H1 (cell line): ENCODE data around the gene ZNF8.

ENCODE experiments used
- BCL11A ChIP-seq, 2 experiments: IDR thresholded peaks; one replicate each; pipeline ENCODE4 v1.6.1; 2011; ENCODE audit warnings: low read depth in 2 of 2, low read length in 2 of 2, mild to moderate bottlenecking in 2 of 2
- CBX8 ChIP-seq: fragments of 300-800, 300-1000 bp; sonication (generic); IDR thresholded peaks from 2 replicates; pipeline ENCODE4 v1.7.1; 2016; ENCODE audit warnings: low read depth, low read length, borderline replicate concordance
- CHD2 ChIP-seq: IDR thresholded peaks from 2 replicates; pipeline ENCODE4 v1.6.1; 2012; ENCODE audit warnings: low read length, improper control_type of control experiment
- EZH2 ChIP-seq: fragments of 200-600 bp; sonication (generic); IDR thresholded peaks from 2 replicates; pipeline ENCODE4 v1.7.1; 2012; ENCODE audit warnings: low read depth, mild to moderate bottlenecking, moderate library complexity, low read length, inconsistent platforms; ENCODE audit not compliant: severe bottlenecking
- PHF8 ChIP-seq: fragments of 200-600 bp; sonication (generic); conservative IDR thresholded peaks from 2 replicates; pipeline ENCODE4 v1.7.1; 2012; ENCODE audit warnings: low read depth, mild to moderate bottlenecking, inconsistent platforms, low read length, moderate library complexity
- SRF ChIP-seq: IDR thresholded peaks from 2 replicates; pipeline ENCODE4 v1.6.1; 2011; ENCODE audit warnings: mild to moderate bottlenecking, low read depth, low read length, moderate library complexity
- SUZ12 ChIP-seq: fragments of 200-600 bp; sonication (generic); IDR thresholded peaks from 2 replicates; pipeline ENCODE4 v1.6.1; 2012; ENCODE audit warnings: mild to moderate bottlenecking, inconsistent platforms, low read length, moderate library complexity, mixed read lengths
- TF ChIP-seq, protein P1 (sequence below), 3 experiments: IDR thresholded peaks; 1 replicate in 2 of 3; 2 replicates in 1 of 3; pipeline versions ENCODE4 v1.5.1 to v1.6.1; 2011; ENCODE audit warnings: low read length in 3 of 3, mild to moderate bottlenecking in 3 of 3, inconsistent platforms in 2 of 3, low read depth in 1 of 3, moderate library complexity in 1 of 3; ENCODE audit not compliant: insufficient read depth in 1 of 3; ENCODE audit errors: control extremely low read depth in 1 of 3

DNA sequence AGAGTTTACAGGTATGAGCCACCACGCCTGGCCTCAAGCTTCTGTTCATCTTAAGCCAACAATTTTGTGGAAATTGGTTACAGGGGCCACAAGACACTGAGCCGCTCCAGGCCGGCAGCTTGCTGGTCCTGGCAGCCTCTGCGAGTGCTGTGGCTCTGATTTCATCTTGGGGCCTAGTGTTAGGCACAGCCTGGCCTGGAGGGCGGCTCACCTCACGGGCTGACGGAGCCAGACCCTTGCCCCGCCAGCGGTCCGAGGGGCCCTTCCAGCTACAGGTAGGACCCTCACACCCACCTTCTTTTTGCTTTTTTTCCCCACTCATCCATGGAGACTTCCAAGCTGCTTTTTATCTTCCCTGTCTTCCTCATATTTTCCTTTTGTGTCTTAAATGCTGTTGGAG, 41.4 kb upstream of the ZNF8 start:
- TF ChIP-seq, protein P1, sequence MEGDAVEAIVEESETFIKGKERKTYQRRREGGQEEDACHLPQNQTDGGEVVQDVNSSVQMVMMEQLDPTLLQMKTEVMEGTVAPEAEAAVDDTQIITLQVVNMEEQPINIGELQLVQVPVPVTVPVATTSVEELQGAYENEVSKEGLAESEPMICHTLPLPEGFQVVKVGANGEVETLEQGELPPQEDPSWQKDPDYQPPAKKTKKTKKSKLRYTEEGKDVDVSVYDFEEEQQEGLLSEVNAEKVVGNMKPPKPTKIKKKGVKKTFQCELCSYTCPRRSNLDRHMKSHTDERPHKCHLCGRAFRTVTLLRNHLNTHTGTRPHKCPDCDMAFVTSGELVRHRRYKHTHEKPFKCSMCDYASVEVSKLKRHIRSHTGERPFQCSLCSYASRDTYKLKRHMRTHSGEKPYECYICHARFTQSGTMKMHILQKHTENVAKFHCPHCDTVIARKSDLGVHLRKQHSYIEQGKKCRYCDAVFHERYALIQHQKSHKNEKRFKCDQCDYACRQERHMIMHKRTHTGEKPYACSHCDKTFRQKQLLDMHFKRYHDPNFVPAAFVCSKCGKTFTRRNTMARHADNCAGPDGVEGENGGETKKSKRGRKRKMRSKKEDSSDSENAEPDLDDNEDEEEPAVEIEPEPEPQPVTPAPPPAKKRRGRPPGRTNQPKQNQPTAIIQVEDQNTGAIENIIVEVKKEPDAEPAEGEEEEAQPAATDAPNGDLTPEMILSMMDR (IDR thresholded peaks at IDR 0.05; ENCODE audit: control extremely low read depth in 1 of 3, insufficient read depth in 1 of 3, low read depth in 1 of 3, low read length in 3 of 3) = no peak
- no peak for TF ChIP-seq BCL11A (IDR thresholded peaks at IDR 0.05; ENCODE audit: low read depth in 2 of 2, low read length in 2 of 2)
- TF ChIP-seq CHD2 = no peak
- no peak for TF ChIP-seq EZH2
- TF ChIP-seq PHF8 = no peak
- TF ChIP-seq CBX8 = no peak
- TF ChIP-seq SRF = no peak
- TF ChIP-seq SUZ12 = no peak
